Measurements from ENCODE around the gene RNF14. TPM values are rescaled to one million over a fixed set of nuclear protein-coding genes. Genes with fewer than 3 reads are reported as not detected.

The RNF14 gene
- total and polyA plus RNA-seq, 9 of the 15 experiments (the other 6 are each of a cell fraction or from before 2014, with no cell fraction given) = 36.3 to 140 (median 75.1) TPM

- ATAC-seq (no peak), DNase-seq (ENCODE audit: extremely low read depth in 1 of 4, low spot score in 3 of 4) (no peak), FAIRE-seq (no peak)
- intact Hi-C loops (cut with micrococcal nuclease) (no loop called here), in situ Hi-C loops (cut with MboI) (no loop called here)
- peaks cover 0 to 7% of the 10 kb centered on the region in 2 experiments; a peak in 1 of 5 replicates for H3K4me1 ChIP-seq (replicated peaks in 1 of 2; ENCODE audit: control insufficient read depth in 2 of 2, insufficient read depth in 2 of 2, low read length in 2 of 2)
- H3K4me3 ChIP-seq = no peak overlapping the region
- no peaks in the 10 kb centered on the region for H3K9me1 ChIP-seq (ENCODE audit: control insufficient read depth, insufficient read depth, low read length)
- no peaks in the 10 kb centered on the region for H3K36me3 ChIP-seq (ENCODE audit: control insufficient read depth, insufficient read depth, low read length)
- ChIA-PET POLR2A (interaction anchor here (1.0 to 2.2 kb wide), 3 partner anchors 9 to 22 kb away, joined by 4 to 11 read pairs (median 8); partner anchors contain the start of genes PCDH12 and RNF14), CTCF (ENCODE audit: low intra/inter-chr PET ratio) (no interaction called here)
- H3K27me3 ChIP-seq (ENCODE audit: control insufficient read depth in 2 of 2, insufficient read depth in 2 of 2, low read length in 2 of 2) = peaks cover 14 to 32% of the 10 kb centered on the region in 2 experiments; a peak in 3 of 5 replicates
- TF ChIP-seq ZNF24 (IDR thresholded peaks at IDR 0.05) (no peak), NR1H2 (CRISPR knock-in tag; IDR thresholded peaks at IDR 0.05) (no peak), ZBTB1 (CRISPR knock-in tag; IDR thresholded peaks at IDR 0.05; ENCODE audit: borderline replicate concordance, low read depth) (no peak), THRAP3 (IDR thresholded peaks at IDR 0.05; ENCODE audit: borderline replicate concordance) (no peak), SP2 (IDR thresholded peaks at IDR 0.05; ENCODE audit: extremely low read depth, low read depth, low read length, poor library complexity, severe bottlenecking) (no peak), ZNF75A (CRISPR knock-in tag; IDR thresholded peaks at IDR 0.05) (no peak)
- H3K9me3 ChIP-seq (replicated peaks; ENCODE audit: control insufficient read depth, insufficient read depth, low read depth, low read length) = no peaks in the 10 kb centered on the region
- H3K27ac ChIP-seq (ENCODE audit: extremely low read depth, low read depth, low read length) = no peak overlapping the region
- H3K4me2 ChIP-seq (ENCODE audit: insufficient read depth, low read length) = no peak overlapping the region
- no peaks in the 10 kb centered on the region for H3K79me2 ChIP-seq (ENCODE audit: control insufficient read depth, insufficient read depth, low read length)
- no TSS peak for BruUV-seq (replicated peaks)
- 2% methylated on average over 4 of the region's 4 CpGs for WGBS (ENCODE audit: insufficient coverage, low coverage, missing lambda C conversion rate)
- no peaks in the 10 kb centered on the region for H4K20me1 ChIP-seq (replicated peaks; ENCODE audit: control insufficient read depth, insufficient read depth, low read length)
- H3K9ac ChIP-seq (ENCODE audit: insufficient read depth in 1 of 2, low read depth in 2 of 2, low read length in 2 of 2) = no peak overlapping the region
- no peak overlapping the region for H2AFZ ChIP-seq (ENCODE audit: low read depth, low read length)
These were observed 21.6 kb upstream of the RNF14 start for GRCh38 chr5:141947316-141947715.

DNA sequence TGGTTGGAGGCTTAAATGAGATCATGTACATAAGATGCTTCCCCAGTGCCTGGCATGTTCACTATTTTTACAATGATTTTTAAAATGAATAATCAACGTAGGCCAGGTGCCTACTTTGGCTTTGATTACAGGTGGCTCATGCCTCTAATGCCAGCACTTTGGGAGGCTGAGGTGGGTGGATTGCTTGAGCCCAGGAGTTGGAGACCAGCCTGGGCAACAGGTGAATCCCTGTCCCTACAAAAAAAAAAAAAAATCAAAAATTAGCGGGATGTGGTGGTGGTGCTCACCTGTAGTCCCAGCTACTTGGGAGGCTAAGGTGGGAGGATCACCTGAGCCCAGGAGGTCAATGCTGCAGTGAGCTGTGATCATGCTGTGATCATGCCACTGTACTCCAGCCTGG is 20.1 kb upstream of the RNF14 start:
- DNase-seq (ENCODE audit: extremely low read depth in 1 of 4, low spot score in 3 of 4) (no peak), FAIRE-seq (no peak), ATAC-seq (no peak)
- POLR2A ChIA-PET = interaction anchor here (1.6 to 2.2 kb wide), 2 partner anchors 21 to 25 kb away, joined by 5 to 8 read pairs; partner anchors contain the start of genes DELE1 and RNF14
- in situ Hi-C loops (cut with MboI) = no loop called here
- Histone ChIP-seq H3K4me2 (ENCODE audit: insufficient read depth, low read length) (no peak overlapping the region), H4K20me1 (replicated peaks; ENCODE audit: control insufficient read depth, insufficient read depth, low read length) (no peaks in the 10 kb centered on the region), H2AFZ (ENCODE audit: low read depth, low read length) (no peak overlapping the region), H3K36me3 (ENCODE audit: control insufficient read depth, insufficient read depth, low read length) (no peaks in the 10 kb centered on the region), H3K4me1 (replicated peaks in 1 of 2; ENCODE audit: control insufficient read depth in 2 of 2, insufficient read depth in 2 of 2, low read length in 2 of 2) (peaks cover 0 to 7% of the 10 kb centered on the region in 2 experiments; a peak in 1 of 5 replicates), H3K9me3 (replicated peaks; ENCODE audit: control insufficient read depth, insufficient read depth, low read depth, low read length) (no peaks in the 10 kb centered on the region), H3K4me3 (no peak overlapping the region), H3K27ac (ENCODE audit: extremely low read depth, low read depth, low read length) (no peak overlapping the region), H3K27me3 (ENCODE audit: control insufficient read depth in 2 of 2, insufficient read depth in 2 of 2, low read length in 2 of 2) (peaks cover 19 to 43% of the 10 kb centered on the region in 2 experiments; a peak in 4 of 5 replicates), H3K9me1 (ENCODE audit: control insufficient read depth, insufficient read depth, low read length) (no peaks in the 10 kb centered on the region), H3K9ac (ENCODE audit: insufficient read depth in 1 of 2, low read depth in 2 of 2, low read length in 2 of 2) (no peak overlapping the region), H3K79me2 (ENCODE audit: control insufficient read depth, insufficient read depth, low read length) (no peaks in the 10 kb centered on the region)
- intact Hi-C loops (cut with micrococcal nuclease) = no loop called here
- CTCF ChIA-PET (ENCODE audit: low intra/inter-chr PET ratio) = no interaction called here
- no TSS peak for BruUV-seq (replicated peaks)
- TF ChIP-seq IFI16 (CRISPR knock-in tag; IDR thresholded peaks at IDR 0.05) (no peak), HDAC6 (IDR thresholded peaks at IDR 0.05; ENCODE audit: low read depth, low read length) (no peak), FOS (IDR thresholded peaks at IDR 0.05; ENCODE audit: extremely low read depth, insufficient read length) (no peak), TCF3 (CRISPR knock-in tag; IDR thresholded peaks at IDR 0.05) (no peak), ASH1L (IDR thresholded peaks at IDR 0.05; ENCODE audit: borderline replicate concordance, low read depth, partially characterized antibody) (no peak)
- TF ChIP-seq, protein P1, sequence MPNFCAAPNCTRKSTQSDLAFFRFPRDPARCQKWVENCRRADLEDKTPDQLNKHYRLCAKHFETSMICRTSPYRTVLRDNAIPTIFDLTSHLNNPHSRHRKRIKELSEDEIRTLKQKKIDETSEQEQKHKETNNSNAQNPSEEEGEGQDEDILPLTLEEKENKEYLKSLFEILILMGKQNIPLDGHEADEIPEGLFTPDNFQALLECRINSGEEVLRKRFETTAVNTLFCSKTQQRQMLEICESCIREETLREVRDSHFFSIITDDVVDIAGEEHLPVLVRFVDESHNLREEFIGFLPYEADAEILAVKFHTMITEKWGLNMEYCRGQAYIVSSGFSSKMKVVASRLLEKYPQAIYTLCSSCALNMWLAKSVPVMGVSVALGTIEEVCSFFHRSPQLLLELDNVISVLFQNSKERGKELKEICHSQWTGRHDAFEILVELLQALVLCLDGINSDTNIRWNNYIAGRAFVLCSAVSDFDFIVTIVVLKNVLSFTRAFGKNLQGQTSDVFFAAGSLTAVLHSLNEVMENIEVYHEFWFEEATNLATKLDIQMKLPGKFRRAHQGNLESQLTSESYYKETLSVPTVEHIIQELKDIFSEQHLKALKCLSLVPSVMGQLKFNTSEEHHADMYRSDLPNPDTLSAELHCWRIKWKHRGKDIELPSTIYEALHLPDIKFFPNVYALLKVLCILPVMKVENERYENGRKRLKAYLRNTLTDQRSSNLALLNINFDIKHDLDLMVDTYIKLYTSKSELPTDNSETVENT (CRISPR knock-in tag; IDR thresholded peaks at IDR 0.05) = no peak
- TF ChIP-seq, protein P2, sequence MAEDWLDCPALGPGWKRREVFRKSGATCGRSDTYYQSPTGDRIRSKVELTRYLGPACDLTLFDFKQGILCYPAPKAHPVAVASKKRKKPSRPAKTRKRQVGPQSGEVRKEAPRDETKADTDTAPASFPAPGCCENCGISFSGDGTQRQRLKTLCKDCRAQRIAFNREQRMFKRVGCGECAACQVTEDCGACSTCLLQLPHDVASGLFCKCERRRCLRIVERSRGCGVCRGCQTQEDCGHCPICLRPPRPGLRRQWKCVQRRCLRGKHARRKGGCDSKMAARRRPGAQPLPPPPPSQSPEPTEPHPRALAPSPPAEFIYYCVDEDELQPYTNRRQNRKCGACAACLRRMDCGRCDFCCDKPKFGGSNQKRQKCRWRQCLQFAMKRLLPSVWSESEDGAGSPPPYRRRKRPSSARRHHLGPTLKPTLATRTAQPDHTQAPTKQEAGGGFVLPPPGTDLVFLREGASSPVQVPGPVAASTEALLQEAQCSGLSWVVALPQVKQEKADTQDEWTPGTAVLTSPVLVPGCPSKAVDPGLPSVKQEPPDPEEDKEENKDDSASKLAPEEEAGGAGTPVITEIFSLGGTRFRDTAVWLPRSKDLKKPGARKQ (CRISPR knock-in tag; IDR thresholded peaks at IDR 0.05) = no peak
- WGBS (ENCODE audit: insufficient coverage, low coverage, missing lambda C conversion rate) = 0% methylated on average over 2 of the region's 2 CpGs

All from K562 (cell line).